Activated naive CD4-positive, alpha-beta T cell treated with anti-CD3 and anti-CD28 coated beads, Interleukin-2, amount 10 ng/mL, durations not matched to agents 7 days and 5 days (primary cell): ENCODE measurements around the gene TAAR8.
A peak's percentile ranks its signal among the peaks of the same experiment; 100 is the strongest.

Experiments used
- CTCF ChIA-PET: fragments of 350-600 bp; sonication (Branson Sonifier 250); formaldehyde crosslinking; loops from one replicate; lab custom pipeline; 2021; ENCODE audit warnings: antibody characterized with exemption; lab: Charles Lee
- DNase-seq: peaks from one replicate; pipeline ENCODE4 v3.0.0-alpha.2; 2020
- H3K27ac Mint-ChIP-seq: one replicate; pipeline ENCODE4 v1.8.0; 2021; ENCODE audit warnings: mild to moderate bottlenecking, moderate library complexity, mixed read lengths
- H3K27me3 Mint-ChIP-seq: one replicate; pipeline ENCODE4 v1.8.0; 2021; ENCODE audit warnings: mild to moderate bottlenecking, mixed read lengths
- H3K36me3 Mint-ChIP-seq: one replicate; pipeline ENCODE4 v1.8.0; 2021; ENCODE audit warnings: mixed read lengths
- H3K4me1 Mint-ChIP-seq: one replicate; pipeline ENCODE4 v1.8.0; 2021; ENCODE audit warnings: mixed read lengths
- H3K4me3 Mint-ChIP-seq: one replicate; pipeline ENCODE4 v1.8.0; 2021; ENCODE audit warnings: mild to moderate bottlenecking, moderate library complexity, mixed read lengths
- H3K9me3 Mint-ChIP-seq: one replicate; pipeline ENCODE4 v1.8.0; 2021; ENCODE audit warnings: mixed read lengths

The TAAR8 gene, protein sequence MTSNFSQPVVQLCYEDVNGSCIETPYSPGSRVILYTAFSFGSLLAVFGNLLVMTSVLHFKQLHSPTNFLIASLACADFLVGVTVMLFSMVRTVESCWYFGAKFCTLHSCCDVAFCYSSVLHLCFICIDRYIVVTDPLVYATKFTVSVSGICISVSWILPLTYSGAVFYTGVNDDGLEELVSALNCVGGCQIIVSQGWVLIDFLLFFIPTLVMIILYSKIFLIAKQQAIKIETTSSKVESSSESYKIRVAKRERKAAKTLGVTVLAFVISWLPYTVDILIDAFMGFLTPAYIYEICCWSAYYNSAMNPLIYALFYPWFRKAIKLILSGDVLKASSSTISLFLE

GRCh38 chr6:132552372-132552771, at the start of gene TAAR8:
Gene TAAR8 (plus strand): TSS chr6:132552672. CDS start chr6:132552693, 21 bp downstream.
- CTCF ChIA-PET: interaction anchor here (2.7 kb wide), 1 partner anchor 21 kb away, joined by 10 read pairs; no protein-coding TSS in a partner anchor
- Mint-ChIP-seq H3K27ac (no peak within 1 kb of the TSS), H3K27me3 (peaks cover 32% of the 10 kb centered on the region), H3K36me3 (no peaks in the 10 kb centered on the region), H3K4me1 (no peaks in the 10 kb centered on the region), H3K4me3 (no peak within 1 kb of the TSS), H3K9me3 (no peaks in the 10 kb centered on the region)
- DNase-seq: no peak

- peaks cover 21% of the 10 kb centered on the region for H3K36me3 Mint-ChIP-seq
Observed at GRCh38 chr6:132504757-132505156, 47.7 kb upstream of the TAAR8 start.

DNA sequence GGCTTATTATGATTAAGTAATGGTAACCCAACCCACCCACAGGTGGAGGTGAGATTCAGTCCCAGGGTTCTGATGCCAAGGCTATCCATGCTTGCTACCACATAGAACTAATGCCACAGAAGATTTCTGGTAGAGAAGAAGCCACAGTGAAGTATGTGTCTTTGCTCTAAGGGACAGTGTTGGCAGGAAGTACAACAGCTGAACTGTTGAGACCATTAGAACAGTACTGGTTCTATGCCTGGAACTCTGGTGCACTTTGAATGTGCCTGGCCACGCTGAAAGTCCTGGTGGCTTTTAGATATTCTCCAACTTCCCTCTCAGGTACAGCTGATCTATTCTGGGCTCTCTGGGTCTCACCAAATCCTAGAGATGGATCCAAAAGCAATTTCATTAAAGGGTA, 47.3 kb upstream of the TAAR8 start:
- no peaks in the 10 kb centered on the region for H3K4me1 Mint-ChIP-seq
- no peaks in the 10 kb centered on the region for H3K27me3 Mint-ChIP-seq
- CTCF ChIA-PET: no interaction called here
- H3K9me3 Mint-ChIP-seq: no peaks in the 10 kb centered on the region
- no peak for DNase-seq
- H3K36me3 Mint-ChIP-seq: peaks cover 17% of the 10 kb centered on the region
- H3K27ac Mint-ChIP-seq: no peak overlapping the region
- H3K4me3 Mint-ChIP-seq: no peak overlapping the region

More at GRCh38 chr6:132504757-132505156, 47.7 kb upstream of the TAAR8 start:
- Mint-ChIP-seq H3K9me3 (no peaks in the 10 kb centered on the region), H3K27me3 (no peaks in the 10 kb centered on the region), H3K4me1 (no peaks in the 10 kb centered on the region), H3K4me3 (no peak overlapping the region), H3K27ac (no peak overlapping the region)
- CTCF ChIA-PET: no interaction called here
- no peak for DNase-seq

GRCh38 chr6:132506461-132506860, 46.0 kb upstream of the TAAR8 start:
- H3K9me3 Mint-ChIP-seq: no peaks in the 10 kb centered on the region
- H3K36me3 Mint-ChIP-seq: peaks cover 10% of the 10 kb centered on the region
- H3K4me1 Mint-ChIP-seq: peaks cover 11% of the 10 kb centered on the region
- CTCF ChIA-PET: no interaction called here
- H3K4me3 Mint-ChIP-seq: no peak overlapping the region
- no peak for DNase-seq
- H3K27me3 Mint-ChIP-seq: no peaks in the 10 kb centered on the region
- no peak overlapping the region for H3K27ac Mint-ChIP-seq

DNA sequence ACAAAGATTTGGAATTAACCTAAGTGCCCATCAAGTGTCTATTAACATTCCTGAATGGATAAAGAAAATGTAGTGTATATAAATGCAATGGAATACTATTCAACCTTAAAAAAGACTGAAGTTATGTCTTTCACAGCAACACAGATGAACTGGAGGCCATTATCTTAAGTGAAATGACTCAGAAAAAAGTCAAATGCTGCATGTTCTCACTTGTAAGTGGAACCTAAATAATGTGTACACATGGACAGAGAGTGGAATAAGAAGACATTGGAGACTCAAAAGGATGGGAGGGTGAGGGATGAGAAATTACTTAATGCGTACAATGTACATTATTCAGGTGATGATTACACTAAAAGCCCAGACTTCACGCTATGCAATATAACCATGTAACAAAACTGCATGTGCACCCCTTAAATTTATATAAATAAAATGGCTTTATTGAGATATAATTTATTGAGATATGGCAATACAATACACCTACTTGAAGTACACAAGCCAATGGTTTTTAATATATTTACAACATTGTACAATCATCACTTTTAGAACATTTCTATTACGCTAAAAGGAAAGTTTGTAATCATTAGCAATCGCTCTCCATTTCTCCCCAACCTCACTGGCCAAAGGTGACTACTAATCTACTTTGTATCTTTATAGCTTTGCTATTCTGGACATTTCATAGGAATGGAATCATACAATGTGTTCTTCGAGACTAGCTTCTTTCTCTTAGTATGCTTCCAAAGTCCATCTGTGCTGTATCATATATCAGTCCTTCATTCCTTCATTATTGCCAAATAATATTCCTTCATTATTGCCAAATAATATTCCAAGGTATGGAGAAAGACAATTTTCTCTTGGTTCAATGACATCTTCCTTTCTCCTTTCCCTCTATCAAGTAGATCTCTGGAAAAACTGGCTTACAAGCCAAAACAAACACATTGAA, 45.3 kb upstream of the TAAR8 start:
- Mint-ChIP-seq H3K4me3 (no peak overlapping the region), H3K27me3 (no peaks in the 10 kb centered on the region), H3K4me1 (peaks cover 16% of the 10 kb centered on the region), H3K9me3 (no peaks in the 10 kb centered on the region), H3K36me3 (peaks cover 7% of the 10 kb centered on the region), H3K27ac (no peak overlapping the region)
- no peak for DNase-seq
- CTCF ChIA-PET: no interaction called here

- DNase-seq: no peak
Observed at GRCh38 chr6:132511210-132511830, 41.2 kb upstream of the TAAR8 start.

DNA sequence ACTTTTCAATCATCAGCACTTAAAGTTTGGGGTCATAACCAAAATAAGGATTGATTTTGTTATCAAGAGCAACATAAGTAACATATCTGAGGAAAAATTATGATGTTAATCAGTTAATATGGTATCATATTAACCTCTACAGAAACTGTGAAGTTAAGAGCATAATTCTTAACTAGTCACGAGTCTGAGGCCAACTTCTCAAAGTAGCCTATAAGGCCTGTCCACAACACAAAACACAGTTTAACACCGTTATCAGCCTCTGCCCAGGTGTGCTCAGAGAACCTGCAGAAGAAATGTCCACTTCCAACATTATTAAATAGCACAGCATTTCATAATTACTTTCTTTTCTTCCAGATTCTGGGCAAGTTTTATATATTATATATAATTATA, 40.6 kb upstream of the TAAR8 start:
- Mint-ChIP-seq H3K27ac (no peak overlapping the region), H3K27me3 (peaks cover 12% of the 10 kb centered on the region), H3K9me3 (no peaks in the 10 kb centered on the region), H3K36me3 (peaks cover 3% of the 10 kb centered on the region), H3K4me3 (peak overlapping the region; percentile 91), H3K4me1 (peaks cover 26% of the 10 kb centered on the region)
- no peak for DNase-seq
- CTCF ChIA-PET: interaction anchor here (1.1 to 1.7 kb wide), 2 partner anchors 15 to 232 kb away, joined by 3 to 12 read pairs; no protein-coding TSS in a partner anchor

More at GRCh38 chr6:132511210-132511830, 41.2 kb upstream of the TAAR8 start:
- H3K9me3 Mint-ChIP-seq: no peaks in the 10 kb centered on the region
- H3K27ac Mint-ChIP-seq: no peak overlapping the region
- CTCF ChIA-PET: no interaction called here
- H3K4me3 Mint-ChIP-seq: peak overlapping the region; percentile 91
- peaks cover 3% of the 10 kb centered on the region for H3K36me3 Mint-ChIP-seq
- peaks cover 26% of the 10 kb centered on the region for H3K4me1 Mint-ChIP-seq
- H3K27me3 Mint-ChIP-seq: peaks cover 7% of the 10 kb centered on the region

DNA sequence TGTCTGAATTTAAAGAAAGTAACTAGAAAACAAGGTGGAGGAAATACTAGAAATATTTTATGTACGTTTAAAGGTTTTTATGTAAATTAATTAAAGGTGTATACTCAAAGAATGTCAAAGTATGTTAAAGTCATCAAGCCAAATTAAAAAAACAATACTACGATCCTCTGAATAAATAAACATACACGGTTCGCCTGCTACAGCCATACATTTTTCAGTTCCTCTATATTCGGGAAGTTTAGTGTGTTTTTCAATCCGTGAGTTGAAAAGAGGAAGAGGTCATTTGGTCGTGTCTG, 40.2 kb upstream of the TAAR8 start:
- H3K27me3 Mint-ChIP-seq: peaks cover 16% of the 10 kb centered on the region
- H3K4me1 Mint-ChIP-seq: peaks cover 26% of the 10 kb centered on the region
- CTCF ChIA-PET: interaction anchor here (1.1 to 1.7 kb wide), 4 partner anchors 12 to 232 kb away, joined by 3 to 12 read pairs (median 4); no protein-coding TSS in a partner anchor
- H3K36me3 Mint-ChIP-seq: peaks cover 3% of the 10 kb centered on the region
- peak overlapping the region; percentile 73 for H3K27ac Mint-ChIP-seq
- no peak for DNase-seq
- H3K9me3 Mint-ChIP-seq: no peaks in the 10 kb centered on the region
- H3K4me3 Mint-ChIP-seq: peak overlapping the region; percentile 91

GRCh38 chr6:132512638-132513632, 39.5 kb upstream of the TAAR8 start, which contains the start of gene STX7:
Gene STX7 (minus strand): TSS chr6:132513116. CDS start chr6:132503530, 9,586 bp downstream.
- peaks cover 16% of the 10 kb centered on the region for H3K27me3 Mint-ChIP-seq
- peak within 1 kb of the TSS; percentile 91 for H3K4me3 Mint-ChIP-seq
- peaks cover 26% of the 10 kb centered on the region for H3K4me1 Mint-ChIP-seq
- H3K27ac Mint-ChIP-seq: peak within 1 kb of the TSS; percentile 88
- no peaks in the 10 kb centered on the region for H3K9me3 Mint-ChIP-seq
- H3K36me3 Mint-ChIP-seq: peaks cover 3% of the 10 kb centered on the region
- DNase-seq: peak; percentile 91
- CTCF ChIA-PET: interaction anchor here (0.7 to 1.7 kb wide), 5 partner anchors 13 to 310 kb away, joined by 3 to 12 read pairs (median 4); no protein-coding TSS in a partner anchor

- Mint-ChIP-seq H3K4me1 (peaks cover 26% of the 10 kb centered on the region), H3K9me3 (no peaks in the 10 kb centered on the region), H3K27me3 (peaks cover 16% of the 10 kb centered on the region), H3K4me3 (peak overlapping the region; percentile 91), H3K27ac (no peak overlapping the region), H3K36me3 (no peaks in the 10 kb centered on the region)
- DNase-seq: no peak
- CTCF ChIA-PET: interaction anchor here (1.3 to 1.7 kb wide), 3 partner anchors 14 to 234 kb away, joined by 4 to 12 read pairs (median 4); no protein-coding TSS in a partner anchor
Observed at GRCh38 chr6:132513831-132514545, 38.5 kb upstream of the TAAR8 start.

DNA sequence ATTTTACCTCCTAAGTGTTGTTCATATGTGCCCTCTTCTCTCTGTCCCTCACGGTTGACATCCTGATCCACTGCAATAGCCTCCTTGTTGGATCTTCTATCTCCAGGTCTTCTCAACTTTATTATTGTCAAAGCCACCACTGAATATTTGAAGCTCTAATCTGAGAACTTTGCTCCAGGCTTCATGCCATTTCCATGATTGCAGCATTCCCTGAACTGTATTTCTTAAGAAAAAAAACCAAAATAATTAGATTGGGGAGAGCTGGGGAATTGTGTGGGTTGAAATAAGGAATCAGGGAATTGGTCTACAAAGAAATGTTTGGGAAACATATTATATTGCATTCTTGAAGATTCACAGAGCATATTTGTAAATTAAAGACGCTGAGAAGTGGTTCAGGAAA, 37.1 kb upstream of the TAAR8 start:
- CTCF ChIA-PET: no interaction called here
- no peak overlapping the region for H3K4me3 Mint-ChIP-seq
- no peak for DNase-seq
- no peak overlapping the region for H3K27ac Mint-ChIP-seq
- no peaks in the 10 kb centered on the region for H3K9me3 Mint-ChIP-seq
- H3K27me3 Mint-ChIP-seq: peaks cover 16% of the 10 kb centered on the region
- peaks cover 26% of the 10 kb centered on the region for H3K4me1 Mint-ChIP-seq
- H3K36me3 Mint-ChIP-seq: no peaks in the 10 kb centered on the region

DNA sequence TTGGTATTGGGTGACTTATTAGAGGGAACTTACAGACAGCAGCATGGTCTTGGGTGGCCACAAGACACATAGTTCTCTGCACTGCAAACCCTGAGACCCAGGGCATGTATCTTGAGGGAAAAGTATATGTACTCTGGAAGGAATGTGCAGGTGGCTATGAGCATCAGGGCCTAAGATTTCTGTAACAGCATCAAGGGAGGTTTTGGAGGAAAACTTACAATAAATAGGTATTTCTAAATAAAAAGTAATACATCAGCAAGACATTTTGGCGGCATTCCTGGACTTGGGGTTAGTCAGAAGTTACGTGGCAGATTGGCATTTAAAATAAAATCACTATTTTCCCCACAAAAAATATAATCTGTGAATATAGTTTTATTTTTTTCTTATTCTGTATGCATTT, 31.5 kb upstream of the TAAR8 start:
- H3K4me1 Mint-ChIP-seq: no peaks in the 10 kb centered on the region
- H3K27me3 Mint-ChIP-seq: peaks cover 37% of the 10 kb centered on the region
- no peak overlapping the region for H3K27ac Mint-ChIP-seq
- DNase-seq: no peak
- no peak overlapping the region for H3K4me3 Mint-ChIP-seq
- CTCF ChIA-PET: no interaction called here
- H3K9me3 Mint-ChIP-seq: no peaks in the 10 kb centered on the region
- no peaks in the 10 kb centered on the region for H3K36me3 Mint-ChIP-seq
